NOMO-1 (cell line): ENCODE measurements around the gene MMP2.

Experiments used
- DNase-seq, 2 experiments: peaks; one replicate each; lab custom pipeline; 2025; ENCODE audit not compliant: unreplicated experiment in 2 of 2; lab: John Stamatoyannopoulos, UW

Gene MMP2

DNA sequence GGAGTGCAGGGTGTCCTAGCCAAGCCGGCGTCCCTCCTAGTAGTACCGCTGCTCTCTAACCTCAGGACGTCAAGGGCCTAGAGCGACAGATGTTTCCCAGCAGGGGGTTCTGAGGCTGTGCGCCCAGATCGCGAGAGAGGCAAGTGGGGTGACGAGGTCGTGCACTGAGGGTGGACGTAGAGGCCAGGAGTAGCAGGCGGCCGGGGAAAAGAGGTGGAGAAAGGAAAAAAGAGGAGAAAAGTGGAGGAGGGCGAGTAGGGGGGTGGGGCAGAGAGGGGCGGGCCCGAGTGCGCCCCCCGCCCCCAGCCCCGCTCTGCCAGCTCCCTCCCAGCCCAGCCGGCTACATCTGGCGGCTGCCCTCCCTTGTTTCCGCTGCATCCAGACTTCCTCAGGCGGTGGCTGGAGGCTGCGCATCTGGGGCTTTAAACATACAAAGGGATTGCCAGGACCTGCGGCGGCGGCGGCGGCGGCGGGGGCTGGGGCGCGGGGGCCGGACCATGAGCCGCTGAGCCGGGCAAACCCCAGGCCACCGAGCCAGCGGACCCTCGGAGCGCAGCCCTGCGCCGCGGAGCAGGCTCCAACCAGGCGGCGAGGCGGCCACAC lies at the start of gene MMP2:
MMP2 (plus strand) TSS at position 372 of the 603 bp plus-strand sequence. CDS start 282 bp downstream, outside the sequence.
- DNase-seq, result no peak

DNA sequence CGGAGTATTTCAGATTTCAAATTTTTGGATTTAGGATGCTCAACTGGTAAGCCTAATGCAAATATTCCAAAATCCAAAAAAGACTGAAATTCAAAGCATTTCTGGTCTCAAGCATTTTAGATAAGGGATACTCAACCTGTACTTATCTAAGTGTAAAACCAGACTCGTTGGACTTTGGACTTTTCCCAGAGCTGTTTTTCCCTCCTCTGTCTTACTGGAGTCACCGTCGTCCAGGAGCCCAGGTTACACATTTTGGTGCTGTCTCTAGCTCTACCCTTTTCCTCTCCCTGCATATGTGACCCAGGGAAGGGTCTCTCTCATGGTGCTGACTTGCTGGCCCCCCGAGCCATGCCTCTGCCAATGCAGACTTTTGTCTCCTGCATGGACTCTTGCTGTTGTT lies 46.0 kb upstream of the MMP2 start:
- no peak for DNase-seq

GRCh38 chr16:55433535-55433934 lies 45.5 kb upstream of the MMP2 start:
- no peak for DNase-seq

- DNase-seq, result no peak
These were observed 45.0 kb upstream of the MMP2 start for GRCh38 chr16:55434000-55434399.

GRCh38 chr16:55435387-55435786 lies 43.6 kb upstream of the MMP2 start:
- no peak for DNase-seq

DNA sequence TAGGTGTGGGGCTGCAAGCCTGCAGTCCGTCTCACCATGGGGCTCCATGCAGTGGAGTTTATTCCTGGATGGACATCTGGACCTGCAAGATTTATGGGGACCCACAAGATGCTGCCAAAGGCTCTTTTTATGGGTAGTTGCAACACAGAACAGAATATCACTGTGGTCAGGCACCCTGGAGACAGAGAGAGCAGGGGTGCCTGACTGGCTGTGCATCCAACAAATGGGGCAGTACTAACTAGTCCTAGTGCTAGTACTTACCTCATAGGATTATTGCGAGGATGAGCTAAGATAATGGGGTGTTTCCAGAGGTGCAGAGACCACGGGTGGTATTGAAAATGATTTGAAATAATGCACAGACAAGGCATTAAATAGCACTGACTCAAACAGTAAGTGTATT lies 42.4 kb upstream of the MMP2 start:
- DNase-seq, result peak; percentile 23 to 35

DNA sequence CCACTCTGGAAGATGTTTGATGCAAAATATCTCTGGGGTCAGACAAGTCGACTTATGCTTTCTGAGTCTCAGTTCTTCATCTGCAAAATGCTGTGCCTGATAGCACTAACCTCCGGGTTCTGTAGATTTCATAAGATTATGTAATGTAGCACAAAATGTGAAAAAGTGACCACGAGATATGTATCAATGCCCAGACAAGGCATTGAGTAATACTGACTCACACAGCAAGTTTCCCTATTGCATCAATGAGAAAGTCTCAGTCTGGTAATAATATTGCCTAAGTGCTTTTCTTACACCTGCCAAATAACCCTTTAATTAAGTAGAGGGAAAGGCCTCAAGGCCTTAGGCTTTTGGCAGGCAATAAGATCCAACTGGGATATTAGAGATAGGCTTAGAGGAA lies 41.4 kb upstream of the MMP2 start:
- peak; percentile 83 to 96 for DNase-seq

GRCh38 chr16:55438281-55438680 lies 40.7 kb upstream of the MMP2 start:
- DNase-seq, result no peak

DNA sequence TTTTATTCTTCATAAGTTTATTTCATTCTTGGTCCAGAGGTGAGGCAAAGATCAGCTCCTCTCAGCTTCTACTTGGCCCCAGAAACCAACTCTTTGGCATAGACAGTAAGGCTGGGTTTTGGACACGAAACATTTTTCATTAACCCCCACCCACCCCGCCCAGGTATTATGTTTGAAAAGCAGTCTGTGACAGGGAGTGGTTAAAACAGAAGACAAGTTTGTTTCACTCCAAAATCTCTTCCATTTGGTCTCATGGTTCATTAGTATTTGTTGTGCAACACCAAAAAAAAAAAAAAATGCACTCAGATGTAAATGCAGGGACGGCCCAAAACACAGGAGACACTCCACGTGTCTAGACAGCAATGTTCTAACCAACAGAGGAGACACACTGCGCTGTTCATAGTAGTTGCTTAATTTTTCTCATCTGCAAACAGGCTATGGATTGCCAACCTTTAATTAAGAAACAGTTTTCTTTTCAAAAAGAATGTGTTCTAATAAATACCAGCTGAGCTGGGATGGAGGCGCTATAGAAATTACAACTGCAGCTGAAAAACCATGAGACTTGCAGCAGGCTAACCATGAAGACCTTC lies 39.8 kb upstream of the MMP2 start:
- peak in 1 of 2 experiments; percentile 45 for DNase-seq

GRCh38 chr16:55443434-55444346 lies 35.3 kb upstream of the MMP2 start:
- DNase-seq, result peak in 1 of 2 experiments; percentile 8

DNA sequence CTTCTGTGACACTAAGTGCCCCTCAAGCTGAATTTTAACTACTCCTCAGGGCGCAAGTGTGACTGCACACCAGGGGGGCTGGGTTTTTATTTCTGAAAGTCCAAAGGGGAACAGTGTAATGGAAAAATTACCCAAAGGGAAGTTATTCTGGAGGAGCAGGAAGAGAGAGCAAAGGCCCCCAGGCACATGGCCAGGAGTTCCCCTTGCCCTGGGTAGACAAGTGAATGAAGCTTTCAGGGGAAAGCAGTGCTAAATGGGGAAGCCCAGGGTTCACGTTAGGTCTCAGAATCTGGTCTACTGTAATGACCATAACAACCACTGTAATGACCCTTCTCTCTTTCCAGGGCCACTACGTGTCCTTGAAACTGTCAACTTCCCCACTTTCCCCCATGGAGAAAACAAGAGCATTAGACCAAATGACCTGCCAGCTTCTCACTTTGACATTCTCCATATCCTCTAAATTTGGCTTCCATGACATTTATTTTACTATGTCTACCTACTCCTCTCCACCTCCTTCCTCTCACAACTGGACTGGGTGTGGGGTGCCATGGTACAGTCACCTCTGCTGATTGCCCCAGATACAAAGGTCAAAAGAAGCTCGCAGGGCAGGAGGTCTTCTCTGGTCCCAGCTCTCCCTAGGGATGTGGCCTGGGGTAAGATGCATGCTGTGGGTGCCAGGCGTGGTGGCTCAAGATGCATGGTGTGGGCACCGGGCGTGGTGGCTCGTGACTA lies 34.1 kb upstream of the MMP2 start:
- peak; percentile 37 to 74 for DNase-seq

DNA sequence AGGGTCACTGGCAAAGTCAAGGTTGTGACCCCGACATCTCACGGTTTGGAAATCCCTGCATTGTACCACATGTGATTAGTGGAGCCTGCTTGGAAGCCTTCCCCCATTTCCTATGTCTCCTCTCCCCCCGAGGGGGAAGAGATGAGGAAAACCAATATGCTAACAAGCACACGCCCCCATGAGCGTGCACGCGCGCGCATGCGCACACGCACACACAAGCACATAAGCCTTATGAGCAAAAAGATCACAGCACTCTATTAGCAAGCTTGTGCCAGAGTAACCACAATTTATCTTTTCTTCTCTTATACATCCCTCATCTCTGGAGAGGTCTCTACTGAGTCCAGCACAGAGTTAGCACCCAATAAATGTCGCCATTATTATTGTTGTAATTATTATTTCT lies 31.8 kb upstream of the MMP2 start:
- DNase-seq, result no peak

DNA sequence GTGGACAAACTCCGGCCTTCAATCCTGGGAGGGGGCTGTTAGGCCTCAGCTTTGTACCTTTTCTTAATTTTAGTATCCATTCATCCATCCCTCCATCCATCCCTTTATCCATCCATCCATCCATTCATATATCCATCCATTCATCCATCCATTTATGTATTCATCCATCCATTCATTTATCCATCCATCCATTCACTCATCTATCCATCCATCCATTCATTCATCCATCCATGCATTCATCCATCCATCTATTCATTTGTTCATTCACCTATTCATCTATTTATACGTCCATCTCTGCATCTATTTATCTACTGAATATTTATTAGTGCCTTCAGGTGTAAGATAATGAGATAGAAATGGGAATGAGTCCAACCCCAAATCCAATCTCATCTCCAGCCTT lies 26.0 kb upstream of the MMP2 start:
- no peak for DNase-seq

GRCh38 chr16:55453909-55454308 lies 25.1 kb upstream of the MMP2 start:
- no peak for DNase-seq

DNA sequence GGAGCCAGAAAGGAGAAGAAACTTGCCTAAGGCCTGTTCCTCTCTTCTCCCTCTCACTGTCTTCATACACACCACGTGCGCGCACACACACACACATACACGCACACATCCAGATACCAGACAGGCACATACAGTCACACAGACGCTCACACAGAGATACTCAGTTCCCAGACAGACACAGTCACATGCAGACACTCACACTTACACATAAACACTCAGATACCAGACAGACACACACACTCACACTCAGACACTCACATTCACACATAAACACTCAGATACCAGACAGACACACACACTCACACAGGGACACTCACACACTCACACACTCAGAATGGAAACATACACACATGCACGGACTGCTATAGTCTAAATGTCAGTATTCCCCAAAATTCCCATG lies 24.1 kb upstream of the MMP2 start:
- DNase-seq, result no peak

GRCh38 chr16:55462241-55462640 lies 16.8 kb upstream of the MMP2 start:
- DNase-seq, result no peak

GRCh38 chr16:55464375-55464774 lies 14.6 kb upstream of the MMP2 start:
- DNase-seq, result no peak

- DNase-seq, result peak; percentile 73
These were observed 13.7 kb upstream of the MMP2 start for GRCh38 chr16:55465077-55465896.

GRCh38 chr16:55466209-55466608 lies 12.8 kb upstream of the MMP2 start:
- DNase-seq, result no peak

DNA sequence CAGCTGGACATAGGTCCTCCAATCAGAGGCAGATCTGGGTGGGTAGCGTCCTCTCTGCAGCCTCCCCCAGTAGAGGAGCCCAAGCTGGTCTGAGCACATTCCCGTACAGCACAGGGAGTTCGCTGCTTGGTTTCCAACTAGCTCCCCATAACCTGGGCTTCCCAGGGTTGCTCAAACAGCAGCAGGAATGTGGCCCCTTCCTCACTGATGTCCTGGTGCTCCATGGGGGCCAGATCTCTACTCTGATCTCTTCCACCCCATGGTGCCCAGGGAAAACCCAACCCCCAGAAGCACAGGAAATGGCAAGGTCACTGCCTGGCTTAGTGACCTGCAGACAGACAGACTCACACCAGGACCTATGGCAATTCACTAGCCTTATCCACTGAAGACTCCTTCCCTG lies 11.1 kb upstream of the MMP2 start:
- no peak for DNase-seq
